ENCODE measurements around the gene C17orf67.

The C17orf67 gene

GRCh38 chr17:56795221-56795865 lies 38.4 kb downstream of the C17orf67 start:
- H3K4me1 ChIP-seq, result peaks cover 8 to 19% (median 14%) of the 10 kb centered on the region in 10 experiments; a peak in 19 of 20 replicates
- H3K27ac ChIP-seq, result no peak overlapping the region
- no peaks in the 10 kb centered on the region for H3K27me3 ChIP-seq
- no peak for TF ChIP-seq Cebpa-rat (IDR thresholded peaks at IDR 0.05)
- no peak overlapping the region for H3K9ac ChIP-seq
- H4K20me1 ChIP-seq, result no peaks in the 10 kb centered on the region
- H3K9me3 ChIP-seq (replicated peaks in 1 of 11), result peaks cover 0 to 18% (median 15%) of the 10 kb centered on the region in 11 experiments; a peak in 13 of 22 replicates
- H3K4me3 ChIP-seq, result no peak overlapping the region
- no peak overlapping the region; a peak in 1 of 22 replicates for H3K4me2 ChIP-seq
- peaks cover 0 to 14% (median 4%) of the 10 kb centered on the region in 11 experiments; a peak in 8 of 22 replicates for H3K36me3 ChIP-seq

DNA sequence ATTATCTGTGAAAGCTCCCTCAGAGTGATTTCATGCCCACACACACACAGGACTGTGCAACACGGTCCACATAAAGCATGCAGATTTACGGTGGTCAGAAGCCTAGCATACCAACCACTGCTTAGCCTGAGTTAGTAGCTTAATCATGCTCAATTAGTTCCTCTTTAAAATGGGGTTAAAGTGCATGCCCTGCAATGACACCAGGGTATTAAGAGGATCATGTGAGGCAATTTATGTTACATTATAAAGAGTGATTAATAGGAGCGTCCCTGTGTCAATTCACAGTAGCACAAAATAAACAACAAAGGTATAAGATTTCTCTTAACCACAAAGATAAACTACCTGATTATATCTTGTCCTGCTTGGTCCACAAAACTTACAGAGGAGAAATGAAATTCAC lies 39.8 kb downstream of the C17orf67 start:
- Histone ChIP-seq H4K20me1 (no peaks in the 10 kb centered on the region), H3K36me3 (peaks cover 0 to 16% (median 4%) of the 10 kb centered on the region in 11 experiments; a peak in 8 of 22 replicates), H3K27ac (no peak overlapping the region), H3K9me3 (replicated peaks in 1 of 11) (peaks cover 0 to 19% (median 15%) of the 10 kb centered on the region in 11 experiments; a peak in 14 of 22 replicates), H3K4me2 (0 out of 22 replicates have a peak overlapping the region, but pooled peaks of 1 of the 11 experiments have one; percentile 24), H3K27me3 (no peaks in the 10 kb centered on the region), H3K4me1 (peaks cover 8 to 23% (median 17%) of the 10 kb centered on the region in 10 experiments; a peak in 19 of 20 replicates), H3K9ac (no peak overlapping the region), H3K4me3 (no peak overlapping the region)
- TF ChIP-seq Cebpa-rat (IDR thresholded peaks at IDR 0.05), result no peak

DNA sequence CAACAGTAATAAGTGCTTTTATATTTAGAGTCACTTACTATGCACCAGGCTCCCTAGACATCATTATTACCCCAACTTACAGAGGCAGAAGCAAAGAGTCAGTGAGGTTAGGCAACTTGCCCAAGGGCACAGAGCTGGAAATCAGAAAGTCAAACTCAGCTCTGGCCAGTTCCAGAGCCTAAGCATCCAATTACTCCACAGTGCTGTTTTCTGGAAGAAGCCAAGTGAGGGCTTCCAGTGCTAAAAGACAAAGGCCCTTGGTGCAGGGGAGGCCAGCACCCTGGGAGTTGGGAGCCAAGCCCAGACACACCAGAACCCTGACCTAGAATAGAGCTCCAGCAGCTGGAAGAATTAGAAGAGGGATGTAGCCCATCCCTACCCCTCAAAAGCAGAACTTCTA lies 40.2 kb downstream of the C17orf67 start:
- Histone ChIP-seq H4K20me1 (no peaks in the 10 kb centered on the region), H3K27ac (0 out of 22 replicates have a peak overlapping the region, but pooled peaks of 1 of the 11 experiments have one; percentile 9), H3K4me1 (peaks cover 5 to 23% (median 17%) of the 10 kb centered on the region in 10 experiments; a peak in 18 of 20 replicates), H3K4me3 (no peak overlapping the region), H3K9ac (no peak overlapping the region), H3K36me3 (peaks cover 0 to 16% (median 4%) of the 10 kb centered on the region in 11 experiments; a peak in 8 of 22 replicates), H3K27me3 (no peaks in the 10 kb centered on the region), H3K9me3 (replicated peaks in 1 of 11) (peaks cover 0 to 23% (median 15%) of the 10 kb centered on the region in 11 experiments; a peak in 14 of 22 replicates), H3K4me2 (0 out of 22 replicates have a peak overlapping the region, but pooled peaks of 1 of the 11 experiments have one; percentile 24)
- no peak for TF ChIP-seq Cebpa-rat (IDR thresholded peaks at IDR 0.05)

DNA sequence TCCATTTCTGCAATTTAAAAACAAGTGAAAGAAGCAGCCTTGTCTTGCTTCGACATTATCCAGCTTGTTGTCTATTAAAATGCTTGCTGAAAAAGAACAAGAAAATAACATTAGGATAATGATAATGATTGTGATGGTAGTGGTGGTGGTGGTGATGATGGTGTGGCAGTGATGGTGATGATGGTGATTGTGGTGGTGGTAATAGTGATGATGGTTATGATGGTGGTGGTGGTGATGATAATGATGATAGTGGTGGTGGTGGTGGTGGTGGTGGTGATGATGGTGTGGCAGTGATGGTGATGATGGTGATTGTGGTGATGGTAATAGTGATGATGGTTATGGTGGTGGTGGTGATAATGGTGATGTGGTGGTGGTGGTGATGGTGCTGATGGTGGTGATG lies 41.5 kb downstream of the C17orf67 start:
- Histone ChIP-seq H3K4me3 (no peak overlapping the region), H3K9me3 (replicated peaks in 1 of 11) (peaks cover 0 to 33% (median 18%) of the 10 kb centered on the region in 11 experiments; a peak in 14 of 22 replicates), H3K4me2 (no peak overlapping the region), H3K9ac (no peak overlapping the region), H3K27ac (no peak overlapping the region), H3K27me3 (no peaks in the 10 kb centered on the region), H3K4me1 (peaks cover 14 to 28% (median 26%) of the 10 kb centered on the region in 10 experiments), H3K36me3 (peaks cover 0 to 16% (median 4%) of the 10 kb centered on the region in 11 experiments; a peak in 8 of 22 replicates), H4K20me1 (no peaks in the 10 kb centered on the region)
- TF ChIP-seq Cebpa-rat (IDR thresholded peaks at IDR 0.05), result no peak

DNA sequence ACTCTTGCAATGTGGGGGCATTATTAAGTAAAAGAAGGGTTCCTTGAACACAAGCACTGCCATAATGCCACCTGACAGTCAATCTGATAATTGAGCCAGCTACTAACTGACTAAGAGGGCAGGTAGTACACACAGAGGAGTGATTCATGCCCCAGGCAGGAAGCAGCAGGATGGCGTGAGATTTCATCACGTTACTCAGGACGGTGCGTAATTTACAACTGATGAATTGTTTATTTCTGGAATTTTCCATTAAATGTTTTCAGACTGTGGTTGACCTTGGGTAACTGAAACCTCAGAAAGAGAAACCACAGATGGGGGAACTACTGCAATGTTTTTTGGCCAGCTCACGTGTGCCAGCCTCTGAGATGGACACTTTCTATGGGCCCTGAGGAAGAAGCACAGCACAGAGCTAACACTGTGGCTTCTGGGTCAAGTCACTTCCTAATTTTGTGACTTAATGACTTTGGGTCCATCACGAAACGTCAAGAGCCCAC lies 46.7 kb downstream of the C17orf67 start:
- Histone ChIP-seq H3K9me3 (replicated peaks in 1 of 11) (peaks cover 0 to 44% (median 25%) of the 10 kb centered on the region in 11 experiments; a peak in 18 of 22 replicates), H4K20me1 (no peaks in the 10 kb centered on the region), H3K9ac (peak overlapping the region in 9 of 11 experiments; percentile 39 to 71 (median 67); a peak in 16 of 22 replicates), H3K4me2 (peak overlapping the region; percentile 46 to 73 (median 63)), H3K36me3 (peaks cover 0 to 14% (median 4%) of the 10 kb centered on the region in 11 experiments; a peak in 7 of 22 replicates), H3K4me3 (no peak overlapping the region), H3K27me3 (no peaks in the 10 kb centered on the region), H3K27ac (peak overlapping the region; percentile 62 to 93 (median 85); a peak in 21 of 22 replicates), H3K4me1 (peaks cover 37 to 70% (median 63%) of the 10 kb centered on the region in 10 experiments)
- peak; percentile 65 to 97 (median 89); a peak in 21 of 22 replicates for TF ChIP-seq Cebpa-rat (IDR thresholded peaks at IDR 0.05)

GRCh38 chr17:56785997-56786680 lies 47.6 kb downstream of the C17orf67 start:
- H3K4me3 ChIP-seq, result no peak overlapping the region
- H3K36me3 ChIP-seq, result peaks cover 0 to 10% (median 0%) of the 10 kb centered on the region in 11 experiments; a peak in 4 of 22 replicates
- H3K27ac ChIP-seq, result peak overlapping the region; percentile 62 to 93 (median 85); a peak in 21 of 22 replicates
- H4K20me1 ChIP-seq, result no peaks in the 10 kb centered on the region
- H3K27me3 ChIP-seq, result no peaks in the 10 kb centered on the region
- peak overlapping the region; percentile 46 to 73 (median 63) for H3K4me2 ChIP-seq
- no peak for TF ChIP-seq Cebpa-rat (IDR thresholded peaks at IDR 0.05)
- H3K9me3 ChIP-seq (replicated peaks in 1 of 11), result peaks cover 0 to 35% (median 18%) of the 10 kb centered on the region in 11 experiments; a peak in 16 of 22 replicates
- peaks cover 46 to 79% (median 72%) of the 10 kb centered on the region in 10 experiments for H3K4me1 ChIP-seq
- peak overlapping the region in 8 of 11 experiments; percentile 48 to 71 (median 68); a peak in 16 of 22 replicates for H3K9ac ChIP-seq

DNA sequence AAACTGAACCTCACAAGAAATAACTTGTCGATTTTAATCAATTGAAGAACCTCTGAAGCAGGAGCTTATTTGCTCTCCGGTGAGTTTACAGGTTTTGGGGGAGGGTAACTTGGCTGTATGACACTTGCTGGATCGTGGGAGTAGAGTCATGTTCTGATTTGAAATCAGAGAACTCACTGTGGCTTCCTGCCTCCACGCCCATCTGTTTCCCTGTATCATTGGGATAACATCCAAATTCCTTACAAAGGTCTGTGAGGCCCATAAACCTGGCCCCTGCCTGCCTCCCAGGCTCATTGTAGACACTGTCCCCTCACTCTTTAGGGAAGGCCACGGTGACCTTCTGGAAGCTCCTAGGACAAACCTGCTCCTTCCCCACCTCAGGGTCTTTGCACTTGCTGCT lies 48.3 kb downstream of the C17orf67 start:
- peaks cover 0 to 29% (median 16%) of the 10 kb centered on the region in 11 experiments; a peak in 15 of 22 replicates for H3K9me3 ChIP-seq (replicated peaks in 1 of 11)
- peak overlapping the region in 10 of 11 experiments; percentile 70 to 93 (median 85); a peak in 18 of 22 replicates for H3K27ac ChIP-seq
- H3K4me3 ChIP-seq, result no peak overlapping the region
- no peaks in the 10 kb centered on the region for H4K20me1 ChIP-seq
- no peak for TF ChIP-seq Cebpa-rat (IDR thresholded peaks at IDR 0.05)
- H3K27me3 ChIP-seq, result no peaks in the 10 kb centered on the region
- H3K36me3 ChIP-seq, result 0 out of 22 replicates have a peak, but pooled peaks cover 0 to 3% (median 0%) of the 10 kb centered on the region in 11 experiments
- peak overlapping the region; percentile 46 to 73 (median 63); a peak in 21 of 22 replicates for H3K4me2 ChIP-seq
- peaks cover 54 to 87% (median 80%) of the 10 kb centered on the region in 10 experiments for H3K4me1 ChIP-seq
- peak overlapping the region in 8 of 11 experiments; percentile 13 to 71 (median 66); a peak in 13 of 22 replicates for H3K9ac ChIP-seq

- no peak overlapping the region for H3K4me3 ChIP-seq
- H3K9ac ChIP-seq, result peak overlapping the region in 2 of 11 experiments; percentile 4 to 87; a peak in 2 of 22 replicates
- peak overlapping the region; percentile 36 to 96 (median 86); a peak in 21 of 22 replicates for H3K4me2 ChIP-seq
- peaks cover 0 to 20% (median 9%) of the 10 kb centered on the region in 11 experiments; a peak in 15 of 22 replicates for H3K9me3 ChIP-seq (replicated peaks in 1 of 11)
- H3K27ac ChIP-seq, result peak overlapping the region in 9 of 11 experiments; percentile 21 to 97 (median 79); a peak in 16 of 22 replicates
- no peak for TF ChIP-seq Cebpa-rat (IDR thresholded peaks at IDR 0.05)
- H3K4me1 ChIP-seq, result peaks cover 71 to 86% (median 81%) of the 10 kb centered on the region in 10 experiments
- H4K20me1 ChIP-seq, result no peaks in the 10 kb centered on the region
- 0 out of 22 replicates have a peak, but pooled peaks cover 0 to 7% (median 0%) of the 10 kb centered on the region in 11 experiments for H3K27me3 ChIP-seq
- 0 out of 22 replicates have a peak, but pooled peaks cover 0 to 3% (median 0%) of the 10 kb centered on the region in 11 experiments for H3K36me3 ChIP-seq
These were observed 51.4 kb downstream of the C17orf67 start for GRCh38 chr17:56782338-56782737.

Measured in BLaER1 treated with 17β-estradiol and CSF1 and Interleukin-3, amounts not matched to agents 10 nM and 100 nM (cell line).